ENCODE data around the gene SRRT.

Gene SRRT

GRCh38 chr7:100826514-100827329 lies 48.2 kb upstream of the SRRT start:
- TF ChIP-seq CTCF (IDR thresholded peaks at IDR 0.05; ENCODE audit: poor library complexity, severe bottlenecking), result no peak
- Histone ChIP-seq H3K9me3 (ENCODE audit: severe bottlenecking) (no peaks in the 10 kb centered on the region), H3K4me1 (ENCODE audit: insufficient read depth, poor library complexity, severe bottlenecking) (no peaks in the 10 kb centered on the region), H3K36me3 (ENCODE audit: low read depth) (peaks cover 33% of the 10 kb centered on the region), H3K4me3 (ENCODE audit: severe bottlenecking) (peak overlapping the region; percentile 97), H3K27ac (ENCODE audit: poor library complexity, severe bottlenecking) (peak overlapping the region; percentile 80), H3K27me3 (ENCODE audit: insufficient read depth, poor library complexity, severe bottlenecking) (no peaks in the 10 kb centered on the region)
- ATAC-seq (ENCODE audit: low read depth), result peak; percentile 3; the same call in 2 of the 3 replicates
- DNase-seq (ENCODE audit: low spot score), result no peak

DNA sequence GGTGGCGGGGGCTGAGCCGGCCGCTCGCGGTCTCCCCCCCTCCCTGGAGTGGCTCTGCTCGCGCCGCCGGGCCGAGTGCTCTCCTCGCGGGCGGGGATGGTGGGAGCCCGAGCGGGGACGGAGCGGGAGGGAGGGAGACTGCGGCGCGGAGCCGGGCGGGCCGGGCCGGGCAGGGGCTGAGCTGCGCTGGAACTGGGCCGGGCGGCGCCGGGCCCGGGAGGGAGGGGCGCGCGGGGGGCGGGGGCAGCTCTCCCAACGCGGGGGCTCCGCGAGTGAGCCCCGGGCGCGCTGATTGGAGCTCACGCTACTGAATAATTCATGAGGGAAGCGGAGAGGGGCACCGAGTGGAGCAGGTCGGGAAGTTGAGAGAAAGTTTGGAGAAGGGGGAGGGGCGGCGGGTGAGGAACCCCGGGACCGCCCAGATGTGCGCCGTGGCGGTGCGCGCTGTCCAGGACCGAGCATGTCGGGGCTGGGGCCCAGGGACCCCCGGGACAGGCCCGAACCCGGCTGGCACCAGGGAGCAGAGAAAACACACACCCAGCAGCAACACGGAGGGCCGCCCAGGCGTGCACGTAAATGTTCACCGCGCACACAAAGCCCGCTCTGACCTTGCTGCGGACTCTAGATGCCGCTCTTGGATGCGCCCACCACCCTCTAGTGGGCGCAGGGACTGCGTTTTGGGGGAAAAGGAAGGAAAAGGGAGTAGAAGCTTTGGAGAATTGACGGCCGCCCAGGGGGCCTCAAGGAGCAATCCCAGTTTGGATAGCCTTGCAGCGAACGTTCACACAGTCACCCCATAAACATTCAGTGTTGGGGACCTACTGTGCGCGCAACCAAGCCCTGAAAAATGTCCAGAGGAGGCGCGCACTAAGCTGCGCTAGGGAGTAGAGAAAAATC lies 47.3 kb upstream of the SRRT start, which contains the start of gene EPHB4:
TSS of gene EPHB4 (minus strand) at position 194 of the 897 bp plus-strand sequence. CDS start 493 bp downstream, outside the sequence.
- TF ChIP-seq CTCF (IDR thresholded peaks at IDR 0.05; ENCODE audit: poor library complexity, severe bottlenecking), result peak; percentile 67
- H3K27ac ChIP-seq (ENCODE audit: poor library complexity, severe bottlenecking), result peak within 1 kb of the TSS; percentile 80
- H3K4me3 ChIP-seq (ENCODE audit: severe bottlenecking), result peak within 1 kb of the TSS; percentile 97
- DNase-seq (ENCODE audit: low spot score), result peak; percentile 87
- H3K36me3 ChIP-seq (ENCODE audit: low read depth), result peaks cover 25% of the 10 kb centered on the region
- no peaks in the 10 kb centered on the region for H3K4me1 ChIP-seq (ENCODE audit: insufficient read depth, poor library complexity, severe bottlenecking)
- H3K27me3 ChIP-seq (ENCODE audit: insufficient read depth, poor library complexity, severe bottlenecking), result no peaks in the 10 kb centered on the region
- ATAC-seq (ENCODE audit: low read depth), result peak; percentile 74
- H3K9me3 ChIP-seq (ENCODE audit: severe bottlenecking), result no peaks in the 10 kb centered on the region

GRCh38 chr7:100829150-100829716 lies 45.7 kb upstream of the SRRT start:
- Histone ChIP-seq H3K36me3 (ENCODE audit: low read depth) (peaks cover 8% of the 10 kb centered on the region), H3K27me3 (ENCODE audit: insufficient read depth, poor library complexity, severe bottlenecking) (no peaks in the 10 kb centered on the region), H3K9me3 (ENCODE audit: severe bottlenecking) (no peaks in the 10 kb centered on the region), H3K4me3 (ENCODE audit: severe bottlenecking) (no peak overlapping the region), H3K27ac (ENCODE audit: poor library complexity, severe bottlenecking) (no peak overlapping the region), H3K4me1 (ENCODE audit: insufficient read depth, poor library complexity, severe bottlenecking) (no peaks in the 10 kb centered on the region)
- no peak for ATAC-seq (ENCODE audit: low read depth)
- no peak for TF ChIP-seq CTCF (IDR thresholded peaks at IDR 0.05; ENCODE audit: poor library complexity, severe bottlenecking)
- DNase-seq (ENCODE audit: low spot score), result no peak

- TF ChIP-seq CTCF (IDR thresholded peaks at IDR 0.05; ENCODE audit: poor library complexity, severe bottlenecking), result no peak
- Histone ChIP-seq H3K4me3 (ENCODE audit: severe bottlenecking) (no peak overlapping the region), H3K27ac (ENCODE audit: poor library complexity, severe bottlenecking) (no peak overlapping the region), H3K9me3 (ENCODE audit: severe bottlenecking) (no peaks in the 10 kb centered on the region), H3K36me3 (ENCODE audit: low read depth) (no peaks in the 10 kb centered on the region), H3K27me3 (ENCODE audit: insufficient read depth, poor library complexity, severe bottlenecking) (no peaks in the 10 kb centered on the region), H3K4me1 (ENCODE audit: insufficient read depth, poor library complexity, severe bottlenecking) (no peaks in the 10 kb centered on the region)
- DNase-seq (ENCODE audit: low spot score), result no peak
- ATAC-seq (ENCODE audit: low read depth), result no peak
Observed at GRCh38 chr7:100830396-100830795, 44.5 kb upstream of the SRRT start.

All from RWPE2 (cell line).